HepG2 (cell line): ENCODE results near the gene ENTREP3. TPM values are rescaled to one million over a fixed set of nuclear protein-coding genes. Genes with fewer than 3 reads are reported as not detected.

Source experiments
- BRCA1 ChIP-seq: sonication (generic); formaldehyde crosslinking; IDR thresholded peaks from 2 replicates; pipeline ENCODE4 v1.4.0; 2020; ENCODE audit warnings: missing genetic modification reagents
- EHMT2 ChIP-seq: fragments of 200-600 bp; sonication (generic); IDR thresholded peaks from 2 replicates; pipeline ENCODE4 v1.7.0; 2017; ENCODE audit warnings: antibody characterized with exemption, low read depth, low read length, borderline replicate concordance
- GZF1 ChIP-seq: sonication (generic); formaldehyde crosslinking; IDR thresholded peaks from 2 replicates; pipeline ENCODE4 v1.5.1; 2020; ENCODE audit warnings: mild to moderate bottlenecking, missing genetic modification reagents
- HNRNPH1 ChIP-seq: fragments of 200-400 bp; formaldehyde crosslinking; optimal IDR thresholded peaks from 2 replicates; pipeline ENCODE3; 2017; ENCODE audit warnings: mild to moderate bottlenecking, low read depth, low read length
- IKZF1 ChIP-seq: fragments of 450-650 bp; IDR thresholded peaks from 2 replicates; pipeline ENCODE4 v1.7.1; 2016
- ISX ChIP-seq: sonication (generic); formaldehyde crosslinking; conservative IDR thresholded peaks from 2 replicates; pipeline ENCODE4 v1.5.0; 2020; ENCODE audit warnings: missing genetic modification reagents
- KAT8 ChIP-seq: IDR thresholded peaks from 2 replicates; pipeline ENCODE4 v1.6.1; 2016; ENCODE audit warnings: missing genetic modification reagents, missing compliant biosample characterization
- NFE2 ChIP-seq: sonication (generic); formaldehyde crosslinking; IDR thresholded peaks from 2 replicates; pipeline ENCODE4 v1.4.0; 2020; ENCODE audit warnings: missing genetic modification reagents
- PHF20 ChIP-seq: sonication (generic); formaldehyde crosslinking; IDR thresholded peaks from 2 replicates; pipeline ENCODE4 v1.5.0; 2020; ENCODE audit warnings: mild to moderate bottlenecking, missing genetic modification reagents
- POGZ ChIP-seq: sonication (generic); formaldehyde crosslinking; IDR thresholded peaks from 2 replicates; pipeline ENCODE4 v1.4.0; 2020; ENCODE audit warnings: mild to moderate bottlenecking, missing genetic modification reagents
- TEAD3 ChIP-seq: optimal IDR thresholded peaks from 2 replicates; pipeline ENCODE3; 2016; ENCODE audit warnings: borderline replicate concordance
- TP53 ChIP-seq: sonication (generic); formaldehyde crosslinking; conservative IDR thresholded peaks from 2 replicates; pipeline ENCODE4 v1.4.0; 2020; ENCODE audit warnings: missing genetic modification reagents
- YEATS2 ChIP-seq: sonication (generic); formaldehyde crosslinking; IDR thresholded peaks from 2 replicates; pipeline ENCODE4 v1.4.0; 2020; ENCODE audit warnings: missing genetic modification reagents, borderline replicate concordance
- ZBTB20 ChIP-seq: sonication (generic); formaldehyde crosslinking; IDR thresholded peaks from 2 replicates; pipeline ENCODE4 v1.8.1; 2023; ENCODE audit warnings: missing genetic modification reagents, low read depth, mild to moderate bottlenecking, borderline replicate concordance
- ZNF264 ChIP-seq: sonication (generic); formaldehyde crosslinking; IDR thresholded peaks from 2 replicates; pipeline ENCODE4 v1.4.0; 2020; ENCODE audit warnings: missing genetic modification reagents
- ZNF282 ChIP-seq: fragments of 450-650 bp; IDR thresholded peaks from 2 replicates; pipeline ENCODE4 v1.6.1; 2018; ENCODE audit not compliant: partially characterized antibody
- ZNF333 ChIP-seq: sonication (generic); formaldehyde crosslinking; IDR thresholded peaks from 2 replicates; pipeline ENCODE4 v1.4.0; 2020; ENCODE audit warnings: mild to moderate bottlenecking, missing genetic modification reagents, borderline replicate concordance
- ZNF432 ChIP-seq: sonication (generic); formaldehyde crosslinking; IDR thresholded peaks from 2 replicates; pipeline ENCODE4 v1.5.0; 2020; ENCODE audit warnings: missing genetic modification reagents, mild to moderate bottlenecking, borderline replicate concordance
- ZNF441 ChIP-seq: sonication (generic); formaldehyde crosslinking; IDR thresholded peaks from 2 replicates; pipeline ENCODE4 v1.7.0; 2021; ENCODE audit warnings: missing genetic modification reagents, borderline replicate concordance
- ZNF577 ChIP-seq: sonication (generic); formaldehyde crosslinking; IDR thresholded peaks from 2 replicates; pipeline ENCODE4 v1.4.0; 2020; ENCODE audit warnings: mild to moderate bottlenecking, low read depth, missing genetic modification reagents, borderline replicate concordance
- ZSCAN29 ChIP-seq: sonication (generic); formaldehyde crosslinking; conservative IDR thresholded peaks from 2 replicates; pipeline ENCODE4 v1.4.0; 2020; ENCODE audit warnings: mild to moderate bottlenecking, missing genetic modification reagents
- polyA plus RNA-seq, 8 experiments: library from polyadenylated mRNA; depleted of rRNA in 3 of 8; stranded (reverse) in 7 of 8; unstranded in 1 of 8; fragments of >200 nt; fragmentation: Illumina TruSeq in 4 of 8; extraction: Trizol in 4 of 8; gene quantifications; 2 replicates each; pipeline versions ENCODE4 v1.2.1 to v1.2.3, GENCODE V29; 2011 to 2016; ENCODE audit warnings: low read depth in 4 of 8, missing spikeins in 1 of 8, mixed read lengths in 1 of 8; ENCODE audit not compliant: insufficient read depth in 1 of 8
- total RNA-seq, 5 experiments: library from RNA; depleted of rRNA; stranded (reverse); fragments of >200 nt; fragmentation: Illumina TruSeq; extraction: Trizol; gene quantifications; 2 replicates each; pipeline ENCODE4 v1.2.3, GENCODE V29; 2016; ENCODE audit warnings: low read depth in 1 of 5
- TF ChIP-seq, protein P1 (sequence below): fragments of 450-650 bp; IDR thresholded peaks from 2 replicates; pipeline ENCODE4 v1.6.1; 2016
- TF ChIP-seq, protein P2 (sequence below): IDR thresholded peaks from 2 replicates; pipeline ENCODE4 v1.6.1; 2016; ENCODE audit warnings: low read depth, missing genetic modification reagents, missing compliant biosample characterization

Gene ENTREP3
- total and polyA plus RNA-seq, 2 of the 13 experiments (the other 11 are each of a cell fraction or from before 2014, with no cell fraction given), result 4.1 to 9.9 TPM

DNA sequence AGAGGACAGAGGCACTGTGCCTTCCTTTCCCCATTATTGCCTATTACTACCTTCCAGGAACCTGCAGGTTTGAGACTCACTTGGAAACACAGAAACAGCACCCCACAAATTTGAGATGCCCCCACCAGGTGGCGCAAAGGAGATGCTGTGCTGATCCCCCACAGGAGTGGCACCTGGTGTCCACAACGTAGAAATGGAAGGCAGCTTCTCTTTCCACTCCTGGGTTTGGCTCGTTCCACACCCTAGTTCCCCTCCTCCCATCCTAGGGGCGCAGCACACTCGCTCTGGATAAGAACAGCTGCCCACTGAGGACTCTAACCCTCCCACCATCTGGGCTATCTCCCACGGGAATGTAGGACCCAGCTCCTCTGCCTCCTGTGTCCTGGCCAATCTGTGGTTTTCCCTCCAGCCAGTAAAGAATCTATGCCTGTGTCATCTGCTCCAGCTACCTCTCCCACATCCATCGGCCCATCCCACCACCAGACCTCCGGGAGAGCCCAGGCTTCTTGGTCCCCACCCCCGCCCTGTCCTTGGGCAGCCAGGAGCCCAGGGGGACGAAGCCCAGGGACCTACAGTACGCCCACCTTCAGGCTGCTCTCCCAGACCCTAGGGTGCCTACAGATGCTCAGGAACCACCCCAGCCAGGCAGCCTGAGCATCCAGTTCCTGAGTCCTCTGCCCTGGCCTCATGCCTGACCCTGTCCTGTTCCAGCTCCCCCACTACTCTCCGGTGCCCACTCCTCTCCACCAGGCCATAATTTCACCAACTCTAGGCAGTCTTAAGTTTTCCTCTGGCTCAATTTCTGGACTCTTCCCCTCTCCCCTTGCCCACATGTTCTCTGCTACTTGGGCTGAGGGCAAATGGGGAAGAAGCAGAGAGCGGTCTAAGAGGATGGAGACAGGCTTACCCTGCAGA is 48.1 kb downstream of the ENTREP3 start (continued):
- TF ChIP-seq, protein P1, sequence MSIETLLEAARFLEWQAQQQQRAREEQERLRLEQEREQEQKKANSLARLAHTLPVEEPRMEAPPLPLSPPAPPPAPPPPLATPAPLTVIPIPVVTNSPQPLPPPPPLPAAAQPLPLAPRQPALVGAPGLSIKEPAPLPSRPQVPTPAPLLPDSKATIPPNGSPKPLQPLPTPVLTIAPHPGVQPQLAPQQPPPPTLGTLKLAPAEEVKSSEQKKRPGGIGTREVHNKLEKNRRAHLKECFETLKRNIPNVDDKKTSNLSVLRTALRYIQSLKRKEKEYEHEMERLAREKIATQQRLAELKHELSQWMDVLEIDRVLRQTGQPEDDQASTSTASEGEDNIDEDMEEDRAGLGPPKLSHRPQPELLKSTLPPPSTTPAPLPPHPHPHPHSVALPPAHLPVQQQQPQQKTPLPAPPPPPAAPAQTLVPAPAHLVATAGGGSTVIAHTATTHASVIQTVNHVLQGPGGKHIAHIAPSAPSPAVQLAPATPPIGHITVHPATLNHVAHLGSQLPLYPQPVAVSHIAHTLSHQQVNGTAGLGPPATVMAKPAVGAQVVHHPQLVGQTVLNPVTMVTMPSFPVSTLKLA, result no peak
- TF ChIP-seq IKZF1 (no peak), ZNF333 (CRISPR knock-in tag) (no peak), EHMT2 (no peak), ZNF282 (no peak), ZNF432 (no peak), ZNF441 (CRISPR knock-in tag) (no peak), ISX (no peak), ZNF264 (CRISPR knock-in tag) (0 out of 2 replicates have a peak, but pooled peaks have one; percentile 24), TP53 (CRISPR knock-in tag) (no peak), ZNF577 (no peak), BRCA1 (CRISPR knock-in tag) (no peak), ZBTB20 (CRISPR knock-in tag) (no peak), NFE2 (no peak), KAT8 (CRISPR knock-in tag) (peak; percentile 16; the same call in 1 of the 2 replicates), YEATS2 (no peak), POGZ (CRISPR knock-in tag) (no peak), TEAD3 (CRISPR knock-in tag) (peak; percentile 34), GZF1 (CRISPR knock-in tag) (no peak), PHF20 (CRISPR knock-in tag) (0 out of 2 replicates have a peak, but pooled peaks have one; percentile 28), ZSCAN29 (CRISPR knock-in tag) (no peak), HNRNPH1 (no peak)
- TF ChIP-seq, protein P2, sequence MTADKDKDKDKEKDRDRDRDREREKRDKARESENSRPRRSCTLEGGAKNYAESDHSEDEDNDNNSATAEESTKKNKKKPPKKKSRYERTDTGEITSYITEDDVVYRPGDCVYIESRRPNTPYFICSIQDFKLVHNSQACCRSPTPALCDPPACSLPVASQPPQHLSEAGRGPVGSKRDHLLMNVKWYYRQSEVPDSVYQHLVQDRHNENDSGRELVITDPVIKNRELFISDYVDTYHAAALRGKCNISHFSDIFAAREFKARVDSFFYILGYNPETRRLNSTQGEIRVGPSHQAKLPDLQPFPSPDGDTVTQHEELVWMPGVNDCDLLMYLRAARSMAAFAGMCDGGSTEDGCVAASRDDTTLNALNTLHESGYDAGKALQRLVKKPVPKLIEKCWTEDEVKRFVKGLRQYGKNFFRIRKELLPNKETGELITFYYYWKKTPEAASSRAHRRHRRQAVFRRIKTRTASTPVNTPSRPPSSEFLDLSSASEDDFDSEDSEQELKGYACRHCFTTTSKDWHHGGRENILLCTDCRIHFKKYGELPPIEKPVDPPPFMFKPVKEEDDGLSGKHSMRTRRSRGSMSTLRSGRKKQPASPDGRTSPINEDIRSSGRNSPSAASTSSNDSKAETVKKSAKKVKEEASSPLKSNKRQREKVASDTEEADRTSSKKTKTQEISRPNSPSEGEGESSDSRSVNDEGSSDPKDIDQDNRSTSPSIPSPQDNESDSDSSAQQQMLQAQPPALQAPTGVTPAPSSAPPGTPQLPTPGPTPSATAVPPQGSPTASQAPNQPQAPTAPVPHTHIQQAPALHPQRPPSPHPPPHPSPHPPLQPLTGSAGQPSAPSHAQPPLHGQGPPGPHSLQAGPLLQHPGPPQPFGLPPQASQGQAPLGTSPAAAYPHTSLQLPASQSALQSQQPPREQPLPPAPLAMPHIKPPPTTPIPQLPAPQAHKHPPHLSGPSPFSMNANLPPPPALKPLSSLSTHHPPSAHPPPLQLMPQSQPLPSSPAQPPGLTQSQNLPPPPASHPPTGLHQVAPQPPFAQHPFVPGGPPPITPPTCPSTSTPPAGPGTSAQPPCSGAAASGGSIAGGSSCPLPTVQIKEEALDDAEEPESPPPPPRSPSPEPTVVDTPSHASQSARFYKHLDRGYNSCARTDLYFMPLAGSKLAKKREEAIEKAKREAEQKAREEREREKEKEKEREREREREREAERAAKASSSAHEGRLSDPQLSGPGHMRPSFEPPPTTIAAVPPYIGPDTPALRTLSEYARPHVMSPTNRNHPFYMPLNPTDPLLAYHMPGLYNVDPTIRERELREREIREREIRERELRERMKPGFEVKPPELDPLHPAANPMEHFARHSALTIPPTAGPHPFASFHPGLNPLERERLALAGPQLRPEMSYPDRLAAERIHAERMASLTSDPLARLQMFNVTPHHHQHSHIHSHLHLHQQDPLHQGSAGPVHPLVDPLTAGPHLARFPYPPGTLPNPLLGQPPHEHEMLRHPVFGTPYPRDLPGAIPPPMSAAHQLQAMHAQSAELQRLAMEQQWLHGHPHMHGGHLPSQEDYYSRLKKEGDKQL (CRISPR knock-in tag), result no peak
